HepG2 (cell line): ENCODE measurements around the gene THRB. TPM values are rescaled to one million over a fixed set of nuclear protein-coding genes. Genes with fewer than 3 reads are reported as not detected.

Source experiments
- ATF7 ChIP-seq, 2 experiments: fragments of 450-650 bp in 1 of 2; sonication (generic) in 1 of 2; formaldehyde crosslinking in 1 of 2; IDR thresholded peaks; 2 replicates each; pipeline versions ENCODE4 v1.4.0 to v1.6.1; 2016 to 2020; ENCODE audit warnings: antibody characterized with exemption in 1 of 2, mild to moderate bottlenecking in 1 of 2, missing genetic modification reagents in 1 of 2
- DDIT3 ChIP-seq: sonication (generic); formaldehyde crosslinking; IDR thresholded peaks from 2 replicates; pipeline ENCODE4 v1.4.0; 2020; ENCODE audit warnings: mild to moderate bottlenecking, missing genetic modification reagents
- E2F1 ChIP-seq: sonication (generic); formaldehyde crosslinking; IDR thresholded peaks from 2 replicates; pipeline ENCODE4 v1.5.0; 2020; ENCODE audit warnings: missing genetic modification reagents
- HMG20B ChIP-seq: conservative IDR thresholded peaks from 2 replicates; pipeline ENCODE4 v1.6.1; 2016; ENCODE audit warnings: missing genetic modification reagents, missing compliant biosample characterization
- HMGXB4 ChIP-seq, 2 experiments: sonication (generic) in 1 of 2; formaldehyde crosslinking in 1 of 2; IDR thresholded peaks; 2 replicates each; pipeline versions ENCODE4 v1.4.0 to v1.6.1; 2018 to 2020; ENCODE audit warnings: missing genetic modification reagents in 2 of 2, borderline replicate concordance in 1 of 2, low read depth in 1 of 2, mild to moderate bottlenecking in 1 of 2, missing biosample characterization in 1 of 2
- HOMEZ ChIP-seq: IDR thresholded peaks from 2 replicates; pipeline ENCODE4 v1.6.1; 2016; ENCODE audit warnings: low read depth
- MED8 ChIP-seq: sonication (generic); formaldehyde crosslinking; IDR thresholded peaks from 2 replicates; pipeline ENCODE4 v1.8.1; 2023; ENCODE audit warnings: mild to moderate bottlenecking, missing genetic modification reagents; ENCODE audit not compliant: insufficient replicate concordance
- NAIF1 ChIP-seq: sonication (generic); formaldehyde crosslinking; IDR thresholded peaks from 2 replicates; pipeline ENCODE4 v1.5.0; 2020; ENCODE audit warnings: mild to moderate bottlenecking, missing genetic modification reagents, borderline replicate concordance
- REL ChIP-seq: sonication (generic); formaldehyde crosslinking; conservative IDR thresholded peaks from 2 replicates; pipeline ENCODE4 v1.8.0; 2022; ENCODE audit warnings: mild to moderate bottlenecking, missing genetic modification reagents, moderate library complexity
- SIN3A ChIP-seq: IDR thresholded peaks from 2 replicates; pipeline ENCODE4 v1.6.1; 2011; ENCODE audit warnings: low read depth, mild to moderate bottlenecking, control low read depth, low read length, borderline replicate concordance
- SMC3 ChIP-seq: IDR thresholded peaks from 2 replicates; pipeline ENCODE4 v1.6.1; 2011; ENCODE audit warnings: low read length, improper control_type of control experiment
- TFDP2 ChIP-seq: sonication (generic); formaldehyde crosslinking; IDR thresholded peaks from 2 replicates; pipeline ENCODE4 v1.4.0; 2020; ENCODE audit warnings: missing genetic modification reagents
- ZBTB38 ChIP-seq: sonication (generic); formaldehyde crosslinking; IDR thresholded peaks from 2 replicates; pipeline ENCODE4 v1.5.1; 2020; ENCODE audit warnings: mild to moderate bottlenecking, missing genetic modification reagents
- ZMYM4 ChIP-seq: sonication (generic); formaldehyde crosslinking; IDR thresholded peaks from 2 replicates; pipeline ENCODE4 v1.8.1; 2023; ENCODE audit warnings: mild to moderate bottlenecking, missing genetic modification reagents
- ZNF296 ChIP-seq: sonication (generic); formaldehyde crosslinking; conservative IDR thresholded peaks from 2 replicates; pipeline ENCODE4 v1.5.0; 2020; ENCODE audit warnings: mild to moderate bottlenecking, missing genetic modification reagents
- ZNF512 ChIP-seq: sonication (generic); formaldehyde crosslinking; IDR thresholded peaks from 2 replicates; pipeline ENCODE4 v1.4.0; 2020; ENCODE audit warnings: mild to moderate bottlenecking, missing genetic modification reagents
- ZNF558 ChIP-seq: sonication (generic); formaldehyde crosslinking; IDR thresholded peaks from 2 replicates; pipeline ENCODE4 v1.9.0; 2022; ENCODE audit warnings: mild to moderate bottlenecking, missing genetic modification reagents, borderline replicate concordance
- ZNF577 ChIP-seq: sonication (generic); formaldehyde crosslinking; IDR thresholded peaks from 2 replicates; pipeline ENCODE4 v1.4.0; 2020; ENCODE audit warnings: mild to moderate bottlenecking, low read depth, missing genetic modification reagents, borderline replicate concordance
- ZSCAN25 ChIP-seq: sonication (generic); formaldehyde crosslinking; IDR thresholded peaks from 2 replicates; pipeline ENCODE4 v1.8.0; 2022; ENCODE audit warnings: mild to moderate bottlenecking, missing genetic modification reagents
- polyA plus RNA-seq, 8 experiments: library from polyadenylated mRNA; depleted of rRNA in 3 of 8; stranded (reverse) in 7 of 8; unstranded in 1 of 8; fragments of >200 nt; fragmentation: Illumina TruSeq in 4 of 8; extraction: Trizol in 4 of 8; gene quantifications; 2 replicates each; pipeline versions ENCODE4 v1.2.1 to v1.2.3, GENCODE V29; 2011 to 2016; ENCODE audit warnings: low read depth in 4 of 8, missing spikeins in 1 of 8, mixed read lengths in 1 of 8; ENCODE audit not compliant: insufficient read depth in 1 of 8
- total RNA-seq, 5 experiments: library from RNA; depleted of rRNA; stranded (reverse); fragments of >200 nt; fragmentation: Illumina TruSeq; extraction: Trizol; gene quantifications; 2 replicates each; pipeline ENCODE4 v1.2.3, GENCODE V29; 2016; ENCODE audit warnings: low read depth in 1 of 5

THRB gene
- total and polyA plus RNA-seq, 2 of the 13 experiments (the other 11 are each of a cell fraction or from before 2014, with no cell fraction given): 4.7 to 22.7 TPM

- TF ChIP-seq TFDP2 (CRISPR knock-in tag) (no peak; the same call in 1 of the 2 replicates), ZNF296 (CRISPR knock-in tag) (no peak), SMC3 (no peak), MED8 (CRISPR knock-in tag) (no peak), ZNF558 (peak; percentile 46; the same call in 1 of the 2 replicates), ATF7 (IDR thresholded peaks at IDR 0.05) (no peak), ATF7 (CRISPR knock-in tag; IDR thresholded peaks at IDR 0.05) (no peak), HOMEZ (CRISPR knock-in tag) (no peak), ZSCAN25 (CRISPR knock-in tag) (no peak; the same call in 1 of the 2 replicates), NAIF1 (no peak; the same call in none of the 2 replicates), ZMYM4 (CRISPR knock-in tag) (no peak), ZNF512 (no peak), ZBTB38 (CRISPR knock-in tag) (no peak), DDIT3 (CRISPR knock-in tag) (no peak), E2F1 (peak; percentile 31), HMGXB4 (CRISPR knock-in tag; IDR thresholded peaks at IDR 0.05; ENCODE audit: borderline replicate concordance in 1 of 2, low read depth in 1 of 2) (no peak; a peak in 2 of 4 replicates), HMG20B (no peak), SIN3A (peak; percentile 29; the same call in 1 of the 2 replicates), REL (CRISPR knock-in tag) (no peak), ZNF577 (CRISPR knock-in tag) (no peak)
Observed at GRCh38 chr3:24494618-24495325, at the start of gene THRB (continued).
